Breast epithelium (tissue), 4 donors: Measurements from ENCODE around the gene XKR8. TPM values are rescaled to one million over a fixed set of nuclear protein-coding genes. Genes with fewer than 3 reads are reported as not detected.

ENCODE experiments used
- DNase-seq, 2 donors: peaks; one replicate each; pipeline ENCODE4 v3.0.0-alpha.2; 2019; ENCODE audit warnings: low spot score in 2 of 2
- H3K27ac ChIP-seq, 2 donors: fragments of 200-600 bp; sonication (generic) in 1 of 2; one replicate each; pipeline ENCODE4 v1.5.1; 2016 to 2019; ENCODE audit warnings: mild to moderate bottlenecking in 1 of 2
- H3K27me3 ChIP-seq, 2 donors: fragments of 200-600 bp; sonication (generic) in 1 of 2; one replicate each; pipeline versions ENCODE4 v1.5.1 to v1.6.0; 2017 to 2019; ENCODE audit warnings: control low read depth in 1 of 2, mild to moderate bottlenecking in 1 of 2
- H3K36me3 ChIP-seq: fragments of 200-600 bp; one replicate; pipeline ENCODE4 v1.5.1; 2019
- H3K4me1 ChIP-seq, 2 donors: fragments of 200-600 bp; sonication (generic); one replicate each; pipeline ENCODE4 v1.5.1; 2016 to 2019; ENCODE audit warnings: control low read depth in 1 of 2
- H3K4me3 ChIP-seq, 3 donors: fragments of 200-600 bp; sonication (generic); 1 replicate in 2 of 3; 2 replicates in 1 of 3; pipeline ENCODE4 v1.5.1; 2016 to 2019; ENCODE audit warnings: mild to moderate bottlenecking in 3 of 3, moderate library complexity in 2 of 3
- H3K9me3 ChIP-seq, 2 donors: fragments of 200-600 bp; sonication (generic) in 1 of 2; one replicate each; pipeline ENCODE4 v1.5.1; 2016 to 2019; ENCODE audit warnings: control low read depth in 1 of 2
- CTCF ChIP-seq, 3 donors: fragments of 450-650 bp; IDR thresholded peaks; one replicate each; pipeline ENCODE4 v1.5.1; 2016 to 2017; ENCODE audit warnings: antibody characterized with exemption in 3 of 3, mild to moderate bottlenecking in 3 of 3, moderate library complexity in 3 of 3
- POLR2A ChIP-seq: fragments of 450-650 bp; IDR thresholded peaks from one replicate; pipeline ENCODE4 v1.6.1; 2016; ENCODE audit warnings: antibody characterized with exemption, mild to moderate bottlenecking, moderate library complexity
- POLR2AphosphoS5 ChIP-seq, 3 donors: sonication (generic); formaldehyde crosslinking; IDR thresholded peaks; one replicate each; pipeline ENCODE4 v1.6.1; 2017; ENCODE audit warnings: antibody characterized with exemption in 3 of 3
- intact Hi-C: fragments of 100-400 bp; cut with DNase I; formaldehyde crosslinking; loops from one replicate; pipeline ENCODE4 v1.15.1; 2023; ENCODE audit warnings: low total_unique reads
- total RNA-seq, 3 donors: library from RNA; depleted of rRNA; stranded (reverse); fragments of >200 nt; gene quantifications; one replicate each; pipeline ENCODE4 v1.1.0, GENCODE V29; 2016

XKR8 gene
- total RNA-seq, 3 donors from 2014 or later, result 4.2 to 6.9 (median 5.6) TPM

GRCh38 chr1:27936370-27936769 lies 23.4 kb upstream of the XKR8 start:
- Histone ChIP-seq H3K4me1 (no peaks in the 10 kb centered on the region), H3K4me3 (no peak overlapping the region), H3K36me3 (no peaks in the 10 kb centered on the region), H3K27ac (no peak overlapping the region), H3K27me3 (no peaks in the 10 kb centered on the region), H3K9me3 (no peaks in the 10 kb centered on the region)
- intact Hi-C loops, result no loop called here
- DNase-seq, result no peak
- no peak for TF ChIP-seq POLR2AphosphoS5 (IDR thresholded peaks at IDR 0.05)
- no peak for TF ChIP-seq CTCF (IDR thresholded peaks at IDR 0.05)
- no peak for TF ChIP-seq POLR2A

GRCh38 chr1:27937524-27937836 lies 22.3 kb upstream of the XKR8 start:
- no peaks in the 10 kb centered on the region for H3K9me3 ChIP-seq
- TF ChIP-seq POLR2AphosphoS5 (IDR thresholded peaks at IDR 0.05) (no peak), POLR2A (no peak), CTCF (IDR thresholded peaks at IDR 0.05) (no peak)
- no peak overlapping the region for H3K27ac ChIP-seq
- intact Hi-C loops, result no loop called here
- no peak overlapping the region for H3K4me3 ChIP-seq
- DNase-seq, result no peak
- no peaks in the 10 kb centered on the region for H3K36me3 ChIP-seq
- H3K4me1 ChIP-seq, result no peaks in the 10 kb centered on the region
- H3K27me3 ChIP-seq, result no peaks in the 10 kb centered on the region

- no peak overlapping the region for H3K4me3 ChIP-seq
- DNase-seq, result no peak
- no peaks in the 10 kb centered on the region for H3K27me3 ChIP-seq
- intact Hi-C loops, result no loop called here
- no peaks in the 10 kb centered on the region for H3K36me3 ChIP-seq
- TF ChIP-seq POLR2A (no peak), POLR2AphosphoS5 (IDR thresholded peaks at IDR 0.05) (no peak), CTCF (IDR thresholded peaks at IDR 0.05) (no peak)
- H3K9me3 ChIP-seq, result no peaks in the 10 kb centered on the region
- no peaks in the 10 kb centered on the region for H3K4me1 ChIP-seq
- no peak overlapping the region for H3K27ac ChIP-seq
These were observed 21.3 kb upstream of the XKR8 start for GRCh38 chr1:27938488-27938887.

DNA sequence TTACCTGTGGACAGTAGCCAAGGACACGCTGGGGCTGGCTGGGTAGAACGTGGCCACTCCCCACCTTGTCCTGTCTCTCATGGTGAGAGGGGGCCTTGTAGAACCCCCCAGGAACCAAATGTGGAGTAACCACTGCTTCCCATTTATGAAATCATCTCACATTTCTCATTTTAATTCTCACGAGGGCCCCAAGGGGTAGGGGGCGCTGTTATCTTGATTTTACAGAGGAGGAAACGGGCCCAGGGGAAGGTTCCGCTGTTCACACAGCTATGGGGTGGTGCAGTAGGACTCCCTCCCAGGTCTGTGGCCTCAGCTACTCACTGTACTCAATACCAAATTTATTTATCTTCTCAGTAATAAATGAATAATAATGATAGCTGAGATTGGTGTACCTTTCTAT lies 19.5 kb upstream of the XKR8 start:
- no peak overlapping the region for H3K27ac ChIP-seq
- no peaks in the 10 kb centered on the region for H3K36me3 ChIP-seq
- H3K4me1 ChIP-seq, result no peaks in the 10 kb centered on the region
- DNase-seq, result no peak
- H3K4me3 ChIP-seq, result no peak overlapping the region
- no peaks in the 10 kb centered on the region for H3K9me3 ChIP-seq
- intact Hi-C loops, result no loop called here
- H3K27me3 ChIP-seq, result no peaks in the 10 kb centered on the region
- TF ChIP-seq POLR2A (no peak), POLR2AphosphoS5 (IDR thresholded peaks at IDR 0.05) (no peak), CTCF (IDR thresholded peaks at IDR 0.05) (no peak)

DNA sequence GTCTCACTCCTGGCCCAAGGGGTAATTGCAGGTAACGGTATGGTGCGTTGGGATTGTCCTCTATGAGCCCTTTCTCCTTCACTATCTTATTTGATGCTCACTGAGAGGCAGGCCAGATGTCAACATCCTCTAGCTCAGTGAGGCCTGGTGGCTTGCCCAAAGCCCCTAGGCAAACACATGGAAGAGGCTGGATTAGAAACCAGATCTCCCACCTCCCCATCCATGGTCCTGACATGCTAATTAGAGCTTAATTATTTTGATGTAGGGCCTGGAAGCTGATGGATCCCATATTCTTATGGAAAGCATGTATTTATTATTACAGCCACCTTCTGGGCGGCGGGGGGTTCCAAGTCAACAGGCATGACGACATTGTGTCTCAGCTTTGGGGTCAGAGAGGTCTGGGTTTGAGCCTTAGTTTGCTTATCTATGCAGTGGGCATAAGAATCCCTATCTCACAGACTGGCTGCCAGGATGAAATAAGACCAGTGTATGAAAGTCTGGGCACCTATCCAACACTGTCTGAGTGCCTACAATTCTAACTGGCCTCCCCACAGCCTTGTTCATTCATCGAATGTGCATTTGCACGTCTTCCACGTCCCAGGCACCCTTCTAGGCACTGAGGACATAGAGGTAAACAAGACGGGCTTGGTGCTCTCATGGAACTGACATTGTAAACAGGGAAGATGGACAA lies 18.8 kb upstream of the XKR8 start:
- Histone ChIP-seq H3K36me3 (no peaks in the 10 kb centered on the region), H3K27me3 (no peaks in the 10 kb centered on the region), H3K4me1 (no peaks in the 10 kb centered on the region), H3K4me3 (no peak overlapping the region), H3K27ac (no peak overlapping the region), H3K9me3 (no peaks in the 10 kb centered on the region)
- TF ChIP-seq POLR2A, result no peak
- intact Hi-C loops, result no loop called here
- DNase-seq, result no peak
